HG03520 (cell line): ENCODE data around the gene KCNH8.

Experiments
- ATAC-seq: cut with Tn5 transposase; IDR thresholded peaks from one replicate; pipeline ENCODE4 v1.9.1; 2021; ENCODE audit warnings: mild to moderate bottlenecking, moderate library complexity; ENCODE audit not compliant: unreplicated experiment

Gene KCNH8

DNA sequence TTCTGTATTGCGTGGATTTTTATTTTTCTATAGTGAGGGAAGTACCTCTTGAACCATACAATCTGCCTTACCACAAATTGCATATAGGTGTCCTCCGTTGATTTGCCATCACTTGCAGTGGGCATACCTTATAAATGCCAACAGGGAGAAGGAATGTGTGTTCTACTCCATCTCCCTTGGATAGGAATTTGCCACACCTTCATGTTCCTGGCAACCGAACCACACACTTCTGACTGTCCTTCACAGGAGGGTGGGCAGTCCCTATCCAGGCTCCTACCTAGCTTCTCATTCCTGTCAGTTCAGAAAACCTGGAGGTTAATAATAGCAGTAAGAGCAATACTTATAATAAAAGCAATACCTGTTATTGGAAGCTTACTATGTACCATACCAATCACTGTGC lies 428.0 kb downstream of the KCNH8 start:
- no peak for ATAC-seq
